Stimulated activated CD4-positive, alpha-beta T cell treated with anti-CD3 and anti-CD28 coated beads, Interleukin-4, amount 100 ng/mL, for 48 hours (primary cell): ENCODE results near the gene CASQ1.

Experiments
- DNase-seq, 2 donors: peaks; one replicate each; pipeline ENCODE4 v3.0.0-alpha.2; 2020; ENCODE audit warnings: low read depth in 2 of 2

The CASQ1 gene

DNA sequence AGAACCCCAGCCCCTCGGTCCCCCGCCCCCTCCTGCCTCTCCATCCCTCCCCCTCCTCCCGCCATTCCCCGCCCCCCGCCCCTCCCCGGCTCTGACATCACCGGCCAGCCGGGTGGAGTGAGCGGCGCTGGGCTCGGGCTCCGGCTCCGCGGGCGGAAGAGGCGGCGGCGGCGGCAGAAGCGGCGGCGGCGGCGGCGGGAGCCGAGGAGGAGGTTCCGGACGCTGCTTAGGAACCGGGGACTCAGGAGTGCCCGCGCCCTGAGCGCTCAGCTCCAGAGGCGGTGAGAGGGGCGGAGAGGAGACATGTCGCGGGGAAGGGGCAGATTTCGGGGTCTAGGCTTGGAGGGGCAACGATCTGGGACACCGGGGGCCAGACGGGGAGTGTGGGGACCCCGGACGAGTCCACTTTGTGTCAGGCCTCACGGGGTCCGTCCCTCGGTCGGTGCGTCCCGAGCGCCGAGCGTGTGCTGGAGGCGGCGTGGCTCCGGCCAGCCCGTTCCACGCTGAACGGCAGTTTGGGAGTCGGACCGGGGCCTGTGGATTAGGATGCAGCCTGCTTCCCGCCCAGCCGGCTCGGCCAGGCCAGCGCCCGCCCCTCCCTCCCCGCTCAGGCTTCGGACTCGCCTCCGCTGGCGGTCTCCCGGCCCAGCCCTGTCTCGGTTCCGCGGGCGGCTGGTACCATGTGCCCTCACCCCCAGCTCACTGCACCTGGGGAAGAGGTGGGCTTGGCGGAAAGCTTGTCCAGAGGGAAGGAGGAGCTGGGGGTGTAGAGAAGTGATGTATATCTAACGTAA, 15.1 kb downstream of the CASQ1 start, which contains the start of gene PEA15:
Gene PEA15 (plus strand): TSS at position 143 of the 794 bp plus-strand sequence. CDS start 6,161 bp downstream, outside the sequence.
- DNase-seq, result peak; percentile 58 to 68

- DNase-seq, result peak; percentile 28 to 35
Observed at GRCh38 chr1:160206036-160206389, 15.6 kb downstream of the CASQ1 start.

GRCh38 chr1:160206421-160207117, 16.2 kb downstream of the CASQ1 start:
- DNase-seq, result no peak

DNA sequence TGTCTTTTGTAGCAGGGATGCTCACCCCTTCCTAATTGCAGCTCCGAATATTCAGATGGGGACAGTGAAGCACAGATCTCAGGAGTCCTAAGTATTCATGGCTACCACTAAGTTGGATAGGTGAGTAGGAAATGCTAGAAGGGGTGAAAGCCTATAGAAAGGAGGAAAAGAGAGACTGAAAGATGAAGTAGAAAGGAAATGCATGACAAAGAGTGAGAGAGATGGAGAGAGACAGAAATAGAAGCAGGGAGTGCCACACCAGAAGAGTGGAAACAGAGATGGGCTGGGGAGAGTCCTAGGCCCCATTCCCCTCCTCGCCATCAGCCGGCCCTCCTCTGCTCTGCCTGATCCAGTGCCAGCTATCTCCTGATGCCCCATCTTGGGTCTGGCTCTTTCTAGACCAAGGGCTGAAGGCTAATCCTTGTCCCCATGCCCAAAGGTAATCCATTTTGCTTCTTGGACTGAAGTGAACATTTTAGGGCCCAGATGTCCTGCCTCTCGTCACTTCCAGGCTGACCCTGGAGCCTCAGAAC, 16.8 kb downstream of the CASQ1 start:
- DNase-seq, result no peak

GRCh38 chr1:160207771-160208556, 17.6 kb downstream of the CASQ1 start:
- no peak for DNase-seq

GRCh38 chr1:160208557-160209320, 18.4 kb downstream of the CASQ1 start:
- DNase-seq, result no peak

DNA sequence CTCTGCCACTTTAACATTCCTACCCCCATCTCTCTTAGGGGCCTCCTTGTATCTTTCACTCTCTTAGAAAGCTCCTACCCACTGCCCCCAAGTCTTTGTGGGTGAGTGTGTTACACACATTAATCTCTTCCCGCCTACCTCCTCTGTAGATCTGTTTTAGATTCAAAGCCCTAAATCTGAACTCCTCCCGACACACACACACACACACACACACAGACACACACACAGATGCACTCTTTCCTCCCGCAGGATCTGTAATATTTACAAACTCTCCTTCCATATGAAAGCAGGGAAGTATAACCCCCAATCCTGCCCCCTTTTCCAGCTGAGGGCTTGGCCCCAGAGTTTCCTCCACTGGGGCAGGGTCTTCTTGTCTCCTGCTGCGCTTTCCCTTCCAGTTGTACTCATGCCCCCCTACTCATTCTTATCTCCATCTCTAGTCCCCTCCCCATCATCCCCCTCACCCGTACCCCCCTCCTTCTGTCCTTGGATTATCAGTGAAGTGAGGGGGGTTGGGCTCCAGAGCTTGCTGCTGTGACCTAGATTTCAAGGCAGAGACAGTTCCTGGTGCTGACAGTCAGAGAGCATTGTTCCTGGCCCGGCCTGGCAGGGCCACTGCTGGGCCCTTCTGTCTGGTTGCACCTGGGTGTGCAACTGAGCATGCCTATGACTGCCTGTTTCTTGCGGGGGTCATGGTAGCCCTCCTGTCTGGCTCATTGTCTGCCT, 19.1 kb downstream of the CASQ1 start:
- no peak for DNase-seq

DNA sequence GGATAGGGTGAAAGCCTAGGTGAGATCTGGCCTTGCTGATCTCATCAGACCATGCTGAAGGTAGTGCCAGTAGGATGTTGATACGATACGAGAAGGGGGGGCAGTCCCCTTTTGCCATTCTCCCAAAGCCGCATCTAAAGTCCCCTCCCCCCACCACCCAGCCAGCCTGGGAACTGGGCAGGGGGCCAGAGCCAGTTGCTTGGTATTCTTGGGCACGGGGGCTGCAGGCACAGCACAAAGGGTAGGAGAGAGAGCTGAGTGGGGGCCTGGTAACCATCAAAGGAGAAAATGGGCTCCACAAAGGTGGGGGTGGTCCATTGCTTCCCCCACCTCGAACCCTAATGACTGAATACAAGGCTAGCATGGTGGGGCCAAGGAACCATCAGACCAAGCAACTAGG, 20.2 kb downstream of the CASQ1 start:
- no peak for DNase-seq

GRCh38 chr1:160211046-160211790, 20.8 kb downstream of the CASQ1 start:
- no peak for DNase-seq

- no peak for DNase-seq
Observed at GRCh38 chr1:160214481-160215140, 24.2 kb downstream of the CASQ1 start.

GRCh38 chr1:160216301-160216700, 25.9 kb downstream of the CASQ1 start:
- no peak for DNase-seq

DNA sequence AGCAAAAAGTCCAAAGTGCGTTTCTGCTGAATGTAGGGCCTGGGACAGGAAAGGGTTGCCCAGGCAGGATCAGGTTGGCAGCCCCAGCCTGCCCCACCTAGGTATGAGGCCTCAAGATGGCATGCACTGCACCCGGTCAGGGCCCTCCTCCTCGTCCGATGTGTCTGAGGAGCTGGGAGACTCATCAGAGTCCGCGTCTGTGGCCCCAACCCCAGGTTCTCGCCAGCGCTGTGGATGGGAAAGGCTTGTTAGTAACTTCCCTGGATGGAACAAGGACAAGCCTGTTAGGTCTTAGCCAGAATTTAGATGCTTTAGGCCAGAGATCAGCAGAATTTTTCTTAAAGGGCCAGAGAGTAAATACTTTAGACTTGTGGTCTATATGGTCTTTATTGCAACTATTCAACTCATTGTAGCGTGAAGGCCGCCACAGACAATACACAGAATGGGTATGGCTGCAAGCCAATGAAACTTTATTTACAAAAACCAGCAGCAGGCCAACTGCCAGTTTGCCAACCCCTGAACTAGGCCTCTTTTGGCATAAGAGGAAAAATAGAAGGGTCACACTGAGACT, 27.2 kb downstream of the CASQ1 start:
- DNase-seq, result no peak

- no peak for DNase-seq
Observed at GRCh38 chr1:160219062-160219929, 28.9 kb downstream of the CASQ1 start.

DNA sequence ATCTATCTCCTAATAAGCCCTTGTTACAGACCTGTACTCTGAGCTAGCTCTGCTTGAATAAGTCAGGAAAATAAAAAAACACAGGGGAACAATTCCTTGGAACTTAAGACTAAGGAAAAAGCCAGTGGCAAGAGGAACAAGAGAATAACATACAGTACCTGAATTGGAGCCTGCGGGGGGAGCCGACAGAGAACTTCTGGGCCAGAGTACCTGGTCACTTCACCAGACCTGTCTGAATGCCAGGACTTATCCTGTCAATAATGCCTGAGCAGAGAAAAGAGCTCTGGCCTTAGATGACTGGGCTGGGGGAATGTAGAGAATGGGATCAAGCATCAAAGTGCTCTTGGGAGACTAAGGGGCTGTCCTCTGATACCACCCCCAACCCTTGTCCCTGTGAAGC, 29.9 kb downstream of the CASQ1 start:
- DNase-seq, result no peak

DNA sequence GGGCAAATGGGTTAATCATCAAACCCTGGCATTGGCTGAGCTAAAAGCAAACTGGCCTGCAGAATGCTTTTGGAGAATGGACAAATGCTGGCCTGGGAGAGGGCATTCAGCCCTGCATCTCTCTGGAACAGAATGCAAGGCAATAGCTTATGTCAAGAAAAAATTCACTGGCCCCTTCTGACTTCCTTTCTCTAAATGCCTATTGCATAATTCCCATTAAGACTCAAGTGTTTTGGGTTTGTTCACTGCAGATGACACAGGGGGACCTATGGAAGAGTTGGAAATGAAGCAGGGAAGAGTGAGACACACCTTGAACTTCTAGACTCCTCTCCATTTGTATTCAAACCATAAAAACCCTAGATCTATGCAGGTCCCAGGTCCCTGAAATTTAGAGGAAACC, 30.7 kb downstream of the CASQ1 start:
- DNase-seq, result no peak

- no peak for DNase-seq
Observed at GRCh38 chr1:160222546-160222945, 32.2 kb downstream of the CASQ1 start.

DNA sequence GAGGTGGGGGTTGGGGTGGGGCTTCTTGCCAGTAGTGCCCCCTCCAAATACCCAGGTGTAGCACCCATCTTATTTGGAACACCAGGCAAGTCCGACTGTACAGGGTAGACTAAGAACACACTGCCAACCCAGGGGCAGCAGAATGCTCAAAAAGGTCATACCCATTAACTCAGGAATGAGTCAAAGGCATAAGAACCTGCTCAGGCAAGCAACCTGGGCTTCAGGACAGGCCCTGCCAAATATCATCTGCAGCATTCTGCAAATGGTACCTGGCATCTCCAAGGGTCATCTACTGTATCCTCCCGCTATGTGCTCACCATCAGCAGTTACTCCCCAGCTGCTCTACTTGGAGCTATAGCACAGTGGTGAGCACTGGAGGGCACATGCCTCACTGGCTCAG, 34.2 kb downstream of the CASQ1 start:
- no peak for DNase-seq

DNA sequence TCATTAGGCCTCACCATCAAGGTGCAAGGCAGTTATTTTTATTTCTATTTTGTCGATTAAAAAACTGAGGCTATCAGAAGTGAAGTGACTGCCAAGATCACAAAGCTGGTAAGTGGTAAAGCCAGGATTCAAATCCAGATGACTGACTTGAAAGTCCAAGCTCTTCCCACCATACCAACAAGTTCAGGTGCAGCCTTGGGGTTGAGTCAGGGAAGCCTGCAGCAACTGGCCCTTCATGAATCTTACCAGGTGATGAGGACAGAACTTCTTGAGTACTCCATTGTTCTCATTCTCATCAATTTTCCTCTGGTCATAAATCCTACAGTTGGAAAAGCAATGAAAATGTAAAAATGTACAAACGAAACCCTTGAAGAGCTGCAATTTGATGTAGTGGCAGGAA, 35.0 kb downstream of the CASQ1 start:
- no peak for DNase-seq
